GM12872 (cell line): ENCODE results near the gene TLL2.

Experiments used
- CTCF ChIP-seq: IDR thresholded peaks from 3 replicates; pipeline ENCODE4 v1.5.1; 2011; ENCODE audit warnings: low read depth, mild to moderate bottlenecking, low read length, moderate library complexity; ENCODE audit not compliant: insufficient read depth

Gene TLL2

GRCh38 chr10:96371356-96371755, 142.4 kb downstream of the TLL2 start:
- TF ChIP-seq CTCF: no peak

- peak; percentile 93 for TF ChIP-seq CTCF
Measured at GRCh38 chr10:96370584-96371157, 143.1 kb downstream of the TLL2 start.

- no peak for TF ChIP-seq CTCF
Measured at GRCh38 chr10:96369890-96370583, 143.7 kb downstream of the TLL2 start.

GRCh38 chr10:96368971-96369370, 144.8 kb downstream of the TLL2 start:
- TF ChIP-seq CTCF: no peak

GRCh38 chr10:96367470-96367869, 146.3 kb downstream of the TLL2 start:
- TF ChIP-seq CTCF: no peak

- no peak for TF ChIP-seq CTCF
Measured at GRCh38 chr10:96366508-96366907, 147.2 kb downstream of the TLL2 start.

- TF ChIP-seq CTCF: no peak
Measured at GRCh38 chr10:96365571-96365970, 148.2 kb downstream of the TLL2 start.
